Posterior vena cava (tissue), 2 donors: ENCODE measurements around the gene MYPOP. TPM values are rescaled to one million over a fixed set of nuclear protein-coding genes. Genes with fewer than 3 reads are reported as not detected.

ENCODE experiments used
- DNase-seq: peaks from one replicate; pipeline ENCODE4 v3.0.0-alpha.2; 2020; ENCODE audit warnings: low spot score
- intact Hi-C, 2 donors: fragments of 100-400 bp; cut with DNase I; formaldehyde crosslinking; loops; one replicate each; pipeline versions ENCODE4 v1.14.1 to v1.14.2; 2022 to 2023
- long read RNA-seq, 2 donors: library from polyadenylated mRNA; unstranded; transcript quantifications; one replicate each; pipeline ENCODE4 v2.0.0, GENCODE V29; 2020 to 2021
- total RNA-seq, 2 donors: library from RNA; stranded (reverse); fragmentation: NEBNext Ultra II Directional; extraction: Animal tissue kit (Norgen Biotek cat#: 25700); gene quantifications; one replicate each; pipeline ENCODE4 v1.2.1, GENCODE V29; 2021
- donor health status: DM: yes; HTN: yes; CAD: no.
- donor health status: DM: yes; HTN: yes; CAD: no.

The MYPOP gene, protein sequence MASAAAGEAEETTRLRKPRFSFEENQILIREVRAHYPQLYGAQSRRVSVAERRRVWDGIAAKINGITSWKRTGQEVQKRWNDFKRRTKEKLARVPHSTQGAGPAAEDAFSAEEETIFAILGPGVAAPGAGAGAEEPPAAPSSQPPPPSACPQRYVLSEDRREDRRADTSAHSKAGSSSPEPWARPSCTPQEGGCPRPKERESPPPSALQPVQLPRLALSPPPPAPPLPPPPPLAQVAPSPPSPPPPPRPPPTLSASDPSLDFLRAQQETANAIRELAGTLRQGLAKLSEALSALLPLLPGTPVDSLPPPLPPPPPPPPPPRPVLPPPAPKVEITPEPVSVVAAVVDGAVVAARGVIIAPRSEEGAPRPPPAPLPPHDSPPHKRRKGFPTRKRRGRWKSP
- total RNA-seq = 1 to 10 TPM; 4.3 to 6.1 TPM
- long read RNA-seq, donor 1 = 0 reads
- long read RNA-seq, donor 2 = 0 reads

- no peak for DNase-seq
- intact Hi-C loops = no loop called here
These were observed at the start of gene MYPOP for GRCh38 chr19:45901912-45902650. Gene MYPOP, minus strand, starts transcription at chr19:45902613. Its CDS starts 840 bp downstream, at chr19:45901773.

DNA sequence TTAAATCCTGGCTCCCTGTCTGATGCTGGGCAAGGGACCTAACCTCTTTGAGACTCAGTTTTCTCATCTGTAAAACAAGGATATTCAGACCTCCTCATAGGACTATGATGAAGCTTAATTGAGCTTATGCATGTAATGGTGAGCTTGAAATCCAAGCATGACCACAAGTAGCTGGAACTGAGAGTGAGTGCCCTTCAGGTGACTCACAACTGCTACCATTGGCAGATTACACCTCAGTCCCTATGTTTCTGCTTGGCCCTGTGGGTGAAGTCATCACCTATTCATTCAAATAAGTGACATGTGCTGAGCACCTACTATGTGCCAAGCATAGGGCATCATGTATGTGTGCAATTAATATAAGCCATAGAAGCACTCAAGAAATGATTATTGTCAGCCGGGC lies 45.5 kb upstream of the MYPOP start:
- DNase-seq = no peak

GRCh38 chr19:45940515-45940805 lies 38.0 kb upstream of the MYPOP start:
- intact Hi-C loops = no loop called here
- no peak for DNase-seq

More for the DNA sequence above, 45.5 kb upstream of the MYPOP start:
- intact Hi-C loops = no loop called here

DNA sequence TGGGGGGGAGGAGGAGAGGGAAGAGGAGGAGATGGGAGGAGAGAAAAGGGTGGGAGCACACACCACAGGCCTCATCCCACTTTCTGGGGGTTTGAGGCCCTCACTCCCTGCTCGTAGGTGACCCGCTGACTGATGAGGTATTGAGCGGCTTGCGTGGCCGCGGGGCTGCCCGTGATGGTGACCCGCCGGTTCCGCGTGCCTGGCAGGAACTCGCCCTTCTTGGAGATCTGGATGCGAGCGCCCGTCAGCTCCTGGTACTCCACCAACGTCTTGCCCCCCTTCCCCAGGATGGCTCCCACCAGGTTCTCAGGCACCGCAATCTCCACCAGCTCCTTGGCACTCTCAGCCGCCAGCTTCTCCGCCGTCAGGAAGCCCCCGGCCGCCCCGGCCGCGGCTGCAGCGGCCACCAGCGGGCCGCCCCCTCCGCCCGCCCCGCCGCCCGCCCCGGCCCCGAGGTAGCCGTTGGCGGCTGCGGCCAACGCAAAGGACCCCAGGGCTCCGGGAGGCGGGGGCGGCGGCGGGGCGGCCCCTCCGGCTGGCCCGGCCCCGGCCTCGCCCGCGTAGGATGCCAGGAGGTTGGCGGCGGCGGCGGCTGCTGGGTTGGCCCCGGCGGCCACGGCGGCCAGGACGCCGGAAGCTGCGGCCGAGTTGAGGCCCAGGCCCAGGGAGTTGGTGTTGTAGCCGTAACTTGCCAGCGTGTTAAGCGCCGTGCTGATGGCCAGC lies 37.5 kb upstream of the MYPOP start:
- no peak for DNase-seq
- intact Hi-C loops = no loop called here

DNA sequence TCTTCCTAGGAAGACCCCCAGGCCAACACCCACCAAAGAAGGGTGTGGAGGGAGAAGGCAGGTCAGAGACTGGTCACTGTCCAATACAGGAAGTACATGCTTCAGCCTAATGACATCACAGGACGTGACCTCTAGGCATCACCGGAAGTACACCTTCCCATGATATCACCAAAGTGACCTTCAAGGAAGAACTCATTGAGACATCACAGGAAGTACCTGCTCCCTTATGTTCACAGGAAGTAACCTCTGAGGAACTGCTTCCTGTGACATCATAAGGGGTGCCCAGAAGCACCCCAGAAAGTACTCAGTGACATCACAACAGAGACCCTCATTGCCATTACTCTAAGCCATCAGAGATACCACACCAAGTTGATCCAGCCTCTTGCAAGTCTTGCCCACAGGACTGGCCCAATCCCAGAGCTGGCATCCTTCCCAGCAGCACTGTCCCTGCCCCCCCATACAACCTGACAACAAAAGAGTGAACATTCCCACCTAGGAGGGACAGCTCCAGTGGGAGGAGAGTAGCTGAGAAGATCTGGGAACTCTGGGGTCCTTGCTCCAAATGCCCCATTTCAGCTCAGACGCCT lies 36.4 kb upstream of the MYPOP start:
- intact Hi-C loops = no loop called here
- DNase-seq = no peak

DNA sequence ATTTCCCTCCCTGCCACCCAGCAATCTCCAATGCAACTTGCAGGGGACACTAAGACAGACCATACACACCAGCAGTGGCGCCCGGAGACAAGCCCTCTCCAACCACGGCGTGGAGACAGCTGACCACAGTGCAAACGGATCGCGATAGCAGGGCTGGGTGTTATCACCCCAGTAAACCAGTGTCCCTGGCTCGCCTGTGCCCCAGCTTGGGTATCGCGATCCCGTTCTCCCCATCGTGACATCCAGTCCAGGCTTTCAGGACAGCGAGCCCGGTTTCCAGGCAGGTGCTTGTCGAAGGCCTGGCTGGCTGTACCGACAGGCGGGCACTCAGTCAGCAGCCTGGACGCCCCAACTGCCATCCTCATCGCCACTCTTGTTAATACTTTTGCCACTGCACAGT lies 32.9 kb upstream of the MYPOP start:
- DNase-seq = no peak
- intact Hi-C loops = no loop called here

DNA sequence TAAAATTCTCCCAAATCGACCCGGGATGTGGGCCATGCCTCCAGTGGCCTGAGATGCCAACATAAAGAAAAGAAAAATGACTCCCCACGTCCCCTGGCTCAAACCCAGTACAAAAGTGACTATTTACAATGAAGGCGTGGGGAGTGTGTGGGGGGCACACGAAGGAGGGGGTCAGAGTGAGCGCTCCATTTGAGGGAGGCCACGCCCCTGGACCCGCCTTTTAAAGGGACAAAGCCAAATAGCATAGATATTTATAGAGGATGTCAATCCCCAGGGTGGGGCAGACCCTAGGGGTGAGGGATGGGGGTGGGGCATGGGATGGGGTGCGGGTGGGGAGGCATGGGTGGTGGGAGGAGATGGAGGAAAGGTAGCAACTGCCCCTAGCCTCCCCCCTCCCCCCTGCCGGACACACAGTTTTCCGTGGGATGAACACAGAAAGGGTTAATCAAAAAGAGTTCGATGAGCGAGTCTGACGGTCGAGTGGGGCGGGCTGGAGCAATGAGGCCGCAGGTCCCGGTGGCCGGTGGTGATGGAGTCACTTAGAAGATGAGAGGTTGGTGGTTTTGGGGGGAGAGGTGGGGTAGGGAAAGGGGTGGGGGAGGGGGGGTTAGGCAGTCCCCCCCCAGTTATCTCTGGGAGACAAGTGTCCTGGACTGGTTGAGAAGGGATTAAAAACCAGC lies 32.3 kb upstream of the MYPOP start:
- intact Hi-C loops = no loop called here
- DNase-seq = no peak

DNA sequence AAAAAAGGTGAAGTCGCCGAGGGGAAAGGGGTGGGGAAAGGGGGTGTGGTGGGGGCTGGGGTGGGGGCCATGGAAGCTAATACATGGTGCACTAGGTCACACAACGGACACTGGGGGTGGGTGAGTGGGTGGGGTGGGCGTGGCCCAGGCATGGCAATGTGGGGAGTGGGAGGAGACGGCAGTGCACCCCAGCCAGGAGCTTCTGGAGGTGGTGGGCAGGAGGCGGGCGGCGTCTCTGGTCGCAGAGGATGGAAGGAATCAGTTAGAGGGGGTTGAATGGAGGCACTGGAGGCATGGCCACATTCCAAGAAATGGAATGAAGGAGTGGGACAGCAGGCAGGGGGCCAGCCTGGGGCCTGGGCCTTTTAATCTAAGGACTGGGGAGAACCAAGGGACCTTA lies 31.3 kb upstream of the MYPOP start:
- intact Hi-C loops = no loop called here
- DNase-seq = no peak

DNA sequence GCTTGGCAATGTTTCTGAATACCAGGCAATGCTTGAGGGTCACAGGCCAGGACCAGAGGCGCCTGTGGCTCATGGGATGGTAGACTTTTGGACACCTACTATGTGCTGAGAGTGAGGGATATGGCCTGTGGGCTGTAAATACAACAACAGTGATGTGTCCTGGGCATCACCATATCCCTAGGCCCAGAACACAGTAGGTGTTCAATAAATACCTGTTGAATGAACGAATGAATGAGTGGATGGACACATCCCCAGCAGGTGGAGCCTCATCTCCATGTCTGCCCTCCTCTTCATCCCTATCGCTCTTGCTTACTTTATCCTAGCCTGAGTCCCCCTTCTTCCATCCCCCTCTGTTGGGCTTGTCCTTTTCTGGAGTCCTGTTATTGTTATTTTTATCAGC lies 28.6 kb upstream of the MYPOP start:
- intact Hi-C loops = no loop called here
- no peak for DNase-seq

- DNase-seq = no peak
- intact Hi-C loops = no loop called here
These were observed 26.8 kb upstream of the MYPOP start for GRCh38 chr19:45929247-45929646.

GRCh38 chr19:45927565-45928261 lies 25.3 kb upstream of the MYPOP start:
- intact Hi-C loops = no loop called here
- peak; percentile 96 for DNase-seq

- DNase-seq = no peak
- intact Hi-C loops = no loop called here
These were observed 22.6 kb upstream of the MYPOP start for GRCh38 chr19:45924891-45925447.

- DNase-seq = no peak
- intact Hi-C loops = no loop called here
These were observed 19.9 kb upstream of the MYPOP start for GRCh38 chr19:45922281-45922680.

GRCh38 chr19:45920458-45920857 lies 18.0 kb upstream of the MYPOP start:
- no peak for DNase-seq
- intact Hi-C loops = no loop called here

- no peak for DNase-seq
- intact Hi-C loops = no loop called here
These were observed 17.3 kb upstream of the MYPOP start for GRCh38 chr19:45919678-45920077.

DNA sequence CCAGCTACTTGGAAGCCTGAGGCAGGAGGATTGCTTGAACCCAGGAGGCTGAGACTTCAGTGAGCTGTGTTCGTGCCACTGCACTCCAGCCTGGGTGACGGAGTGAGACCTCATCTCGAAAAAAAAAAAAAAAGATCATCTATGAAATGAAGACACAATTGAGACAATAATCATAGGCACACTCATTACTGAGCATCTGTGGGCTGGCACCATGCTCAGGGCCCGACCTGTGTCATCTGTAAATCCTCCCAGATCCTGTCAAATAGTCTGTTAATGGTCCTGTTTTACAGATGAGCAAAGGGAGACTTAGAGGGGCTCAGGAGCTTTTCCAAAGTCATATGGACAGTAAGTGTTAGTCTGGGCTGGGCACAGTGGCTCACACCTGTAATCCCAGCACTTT lies 16.3 kb upstream of the MYPOP start:
- intact Hi-C loops = no loop called here
- DNase-seq = no peak

GRCh38 chr19:45917421-45918091 lies 15.1 kb upstream of the MYPOP start:
- intact Hi-C loops = no loop called here
- no peak for DNase-seq
